ENCODE results near the gene NACA2.
"Not testable (repeated sequence)": the region's sequence is repeated elsewhere in the genome, so short reads cannot be mapped to it uniquely, and the experiment has no call there.

Gene NACA2

GRCh38 chr17:61591018-61591417 is at the start of gene NACA2:
TSS of gene NACA2 (minus strand) at chr17:61591219. CDS start at chr17:61591180, 39 bp downstream.
- H3K27me3 ChIP-seq (ENCODE audit: insufficient read depth, low read length), result peaks cover 3% of the 10 kb centered on the region
- no peaks in the 10 kb centered on the region for H3K36me3 ChIP-seq (ENCODE audit: insufficient read depth, low read length)
- H3K4me3 ChIP-seq (ENCODE audit: low read length), result no peak within 1 kb of the TSS

DNA sequence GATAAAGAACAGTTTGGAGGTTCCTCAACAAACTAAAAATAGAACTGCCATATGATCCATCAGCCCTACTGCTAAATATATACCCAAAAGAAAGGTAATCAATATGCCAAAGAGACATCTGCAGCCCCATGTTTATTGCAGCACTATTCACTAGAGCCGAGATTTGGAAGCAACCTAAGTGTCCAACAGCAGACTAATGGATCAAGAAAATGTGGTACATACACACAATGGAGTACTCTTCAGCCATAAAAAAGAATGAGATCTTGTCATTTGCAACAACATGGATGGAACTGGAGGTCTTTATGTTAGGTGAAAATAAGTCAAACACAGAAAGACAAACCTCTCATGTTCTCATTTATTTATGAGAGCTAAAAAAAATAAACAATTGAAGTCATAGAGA is 48.8 kb upstream of the NACA2 start:
- no peaks in the 10 kb centered on the region for H3K36me3 ChIP-seq (ENCODE audit: insufficient read depth, low read length)
- no peak overlapping the region for H2AFZ ChIP-seq (ENCODE audit: low read depth, low read length)
- H3K4me1 ChIP-seq (ENCODE audit: insufficient read depth, low read length), result no peaks in the 10 kb centered on the region
- no peak overlapping the region for H3K4me3 ChIP-seq (ENCODE audit: low read length)
- no peaks in the 10 kb centered on the region for H3K27me3 ChIP-seq (ENCODE audit: insufficient read depth, low read length)
- peaks cover 3% of the 10 kb centered on the region for H3K9me3 ChIP-seq (ENCODE audit: low read length)

More at GRCh38 chr17:61591018-61591417, at the start of gene NACA2:
- Histone ChIP-seq H3K4me1 (ENCODE audit: insufficient read depth, low read length) (no peaks in the 10 kb centered on the region), H2AFZ (ENCODE audit: low read depth, low read length) (no peak within 1 kb of the TSS), H3K9me3 (ENCODE audit: low read length) (no peaks in the 10 kb centered on the region)

DNA sequence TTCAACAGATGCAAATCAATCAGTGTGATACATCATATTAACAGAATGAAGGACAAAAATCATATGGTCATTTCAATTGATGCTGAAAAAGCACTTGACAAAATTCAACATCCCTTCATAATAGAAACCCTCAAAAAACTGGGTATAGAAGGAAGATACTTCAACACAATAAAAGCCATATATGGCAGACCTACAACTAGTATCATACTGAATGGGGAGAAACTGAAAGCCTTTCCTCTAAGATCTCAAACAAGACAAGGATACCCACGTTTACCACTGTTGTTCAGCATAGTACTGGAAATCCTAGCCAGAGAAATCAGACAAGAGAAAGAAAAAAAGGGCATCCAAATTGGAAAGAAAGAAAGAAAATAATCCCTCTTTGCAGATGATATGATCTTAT is 47.1 kb upstream of the NACA2 start:
- Histone ChIP-seq H3K4me3 (ENCODE audit: low read length) (no peak overlapping the region), H3K36me3 (ENCODE audit: insufficient read depth, low read length) (no peaks in the 10 kb centered on the region), H3K9me3 (ENCODE audit: low read length) (peaks cover 3% of the 10 kb centered on the region), H3K4me1 (ENCODE audit: insufficient read depth, low read length) (no peaks in the 10 kb centered on the region), H2AFZ (ENCODE audit: low read depth, low read length) (no peak overlapping the region), H3K27me3 (ENCODE audit: insufficient read depth, low read length) (no peaks in the 10 kb centered on the region)

DNA sequence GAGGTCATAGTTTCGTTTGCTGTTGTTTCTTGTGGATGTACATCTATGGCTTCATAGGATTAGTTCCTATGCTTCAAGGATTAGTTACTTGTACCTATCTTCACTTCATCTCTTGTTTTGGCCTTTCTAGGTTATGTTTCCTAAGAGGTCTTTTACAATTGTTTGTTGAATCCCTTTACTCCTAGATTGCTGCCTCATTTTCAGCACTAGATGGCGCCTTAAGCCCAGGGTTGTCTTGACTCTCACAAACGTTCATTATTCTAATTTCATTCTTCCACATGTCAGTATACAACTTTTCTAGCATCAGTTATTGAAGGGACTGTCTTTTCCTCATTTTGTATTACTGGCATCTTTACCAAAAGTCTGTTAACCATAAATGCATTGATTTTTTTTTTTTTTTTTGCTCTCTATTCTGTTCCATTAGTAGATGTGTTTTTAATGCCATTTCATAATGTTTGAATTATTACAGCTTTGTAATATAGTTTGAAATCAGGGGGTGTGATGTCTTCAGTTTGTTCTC is 45.0 kb upstream of the NACA2 start:
- Histone ChIP-seq H2AFZ (ENCODE audit: low read depth, low read length) (no peak overlapping the region), H3K4me3 (ENCODE audit: low read length) (no peak overlapping the region), H3K27me3 (ENCODE audit: insufficient read depth, low read length) (no peaks in the 10 kb centered on the region), H3K4me1 (ENCODE audit: insufficient read depth, low read length) (no peaks in the 10 kb centered on the region), H3K9me3 (ENCODE audit: low read length) (peaks cover 2% of the 10 kb centered on the region), H3K36me3 (ENCODE audit: insufficient read depth, low read length) (no peaks in the 10 kb centered on the region)

GRCh38 chr17:61634942-61635538 is 44.0 kb upstream of the NACA2 start:
- H3K4me3 ChIP-seq (ENCODE audit: low read length), result no peak overlapping the region
- H3K36me3 ChIP-seq (ENCODE audit: insufficient read depth, low read length), result no peaks in the 10 kb centered on the region
- H3K4me1 ChIP-seq (ENCODE audit: insufficient read depth, low read length), result no peaks in the 10 kb centered on the region
- no peaks in the 10 kb centered on the region for H3K9me3 ChIP-seq (ENCODE audit: low read length)
- no peaks in the 10 kb centered on the region for H3K27me3 ChIP-seq (ENCODE audit: insufficient read depth, low read length)
- no peak overlapping the region for H2AFZ ChIP-seq (ENCODE audit: low read depth, low read length)

GRCh38 chr17:61634011-61634539 is 43.1 kb upstream of the NACA2 start:
- no peaks in the 10 kb centered on the region for H3K4me1 ChIP-seq (ENCODE audit: insufficient read depth, low read length)
- no peaks in the 10 kb centered on the region for H3K9me3 ChIP-seq (ENCODE audit: low read length)
- no peak overlapping the region for H3K4me3 ChIP-seq (ENCODE audit: low read length)
- no peaks in the 10 kb centered on the region for H3K36me3 ChIP-seq (ENCODE audit: insufficient read depth, low read length)
- H2AFZ ChIP-seq (ENCODE audit: low read depth, low read length), result no peak overlapping the region
- no peaks in the 10 kb centered on the region for H3K27me3 ChIP-seq (ENCODE audit: insufficient read depth, low read length)

DNA sequence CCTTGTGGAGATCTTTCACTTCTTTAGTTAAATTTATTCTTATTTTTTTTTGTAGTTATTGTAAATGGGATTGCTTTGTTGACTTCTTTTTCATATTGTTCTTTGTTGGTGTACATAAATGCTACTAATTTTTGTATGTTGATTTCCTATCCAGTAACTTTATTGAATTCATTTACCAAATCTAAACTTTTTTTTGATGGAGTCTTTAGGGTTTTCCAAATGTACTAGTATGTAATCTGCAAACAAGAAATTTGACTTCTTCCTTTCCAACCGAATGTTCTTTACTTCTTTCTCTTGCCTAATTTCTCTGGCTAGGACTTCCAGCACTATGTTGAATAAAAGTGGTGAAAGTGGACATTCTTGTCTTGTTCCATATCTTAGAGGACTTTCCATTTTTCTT is 41.8 kb upstream of the NACA2 start:
- no peaks in the 10 kb centered on the region for H3K27me3 ChIP-seq (ENCODE audit: insufficient read depth, low read length)
- H3K9me3 ChIP-seq (ENCODE audit: low read length), result no peaks in the 10 kb centered on the region
- no peaks in the 10 kb centered on the region for H3K4me1 ChIP-seq (ENCODE audit: insufficient read depth, low read length)
- H2AFZ ChIP-seq (ENCODE audit: low read depth, low read length), result no peak overlapping the region
- H3K4me3 ChIP-seq (ENCODE audit: low read length), result no peak overlapping the region
- H3K36me3 ChIP-seq (ENCODE audit: insufficient read depth, low read length), result no peaks in the 10 kb centered on the region

DNA sequence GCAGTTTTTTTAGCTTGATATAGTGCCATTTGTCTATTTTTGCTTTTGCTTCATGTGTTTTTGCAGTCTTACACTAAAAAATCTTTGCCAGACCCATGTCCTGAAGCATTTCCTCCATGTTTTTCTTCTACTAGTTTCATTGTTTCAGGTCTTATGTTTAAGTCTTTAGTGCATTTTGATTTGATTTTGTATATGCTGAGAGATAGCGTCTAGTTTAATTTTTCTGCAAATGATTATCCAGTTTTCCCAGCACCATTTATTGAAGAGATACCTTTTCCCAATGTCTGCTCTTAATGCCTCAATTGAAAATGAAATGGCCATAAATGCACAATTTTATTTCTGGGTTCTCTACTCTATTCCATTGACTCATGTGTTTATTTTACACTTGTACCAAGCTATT is 40.8 kb upstream of the NACA2 start:
- H3K4me1 ChIP-seq (ENCODE audit: insufficient read depth, low read length), result no peaks in the 10 kb centered on the region
- H3K4me3 ChIP-seq (ENCODE audit: low read length), result no peak overlapping the region
- H2AFZ ChIP-seq (ENCODE audit: low read depth, low read length), result no peak overlapping the region
- no peaks in the 10 kb centered on the region for H3K27me3 ChIP-seq (ENCODE audit: insufficient read depth, low read length)
- H3K9me3 ChIP-seq (ENCODE audit: low read length), result no peaks in the 10 kb centered on the region
- H3K36me3 ChIP-seq (ENCODE audit: insufficient read depth, low read length), result no peaks in the 10 kb centered on the region

- H3K27me3 ChIP-seq (ENCODE audit: insufficient read depth, low read length); H3K9me3 ChIP-seq (ENCODE audit: low read length); H3K4me3 ChIP-seq (ENCODE audit: low read length); H2AFZ ChIP-seq (ENCODE audit: low read depth, low read length); H3K36me3 ChIP-seq (ENCODE audit: insufficient read depth, low read length); H3K4me1 ChIP-seq (ENCODE audit: insufficient read depth, low read length): not testable (repeated sequence)
Observed at GRCh38 chr17:61628158-61628557, 37.1 kb upstream of the NACA2 start.

GRCh38 chr17:61627658-61628057 is 36.6 kb upstream of the NACA2 start:
- no peaks in the 10 kb centered on the region for H3K4me1 ChIP-seq (ENCODE audit: insufficient read depth, low read length)
- no peaks in the 10 kb centered on the region for H3K9me3 ChIP-seq (ENCODE audit: low read length)
- H3K36me3 ChIP-seq (ENCODE audit: insufficient read depth, low read length), result no peaks in the 10 kb centered on the region
- no peak overlapping the region for H2AFZ ChIP-seq (ENCODE audit: low read depth, low read length)
- H3K27me3 ChIP-seq (ENCODE audit: insufficient read depth, low read length), result no peaks in the 10 kb centered on the region
- H3K4me3 ChIP-seq (ENCODE audit: low read length), result no peak overlapping the region

- no peaks in the 10 kb centered on the region for H3K4me1 ChIP-seq (ENCODE audit: insufficient read depth, low read length)
- H3K27me3 ChIP-seq (ENCODE audit: insufficient read depth, low read length), result no peaks in the 10 kb centered on the region
- no peak overlapping the region for H3K4me3 ChIP-seq (ENCODE audit: low read length)
- H3K9me3 ChIP-seq (ENCODE audit: low read length), result no peaks in the 10 kb centered on the region
- no peak overlapping the region for H2AFZ ChIP-seq (ENCODE audit: low read depth, low read length)
- H3K36me3 ChIP-seq (ENCODE audit: insufficient read depth, low read length), result no peaks in the 10 kb centered on the region
Observed at GRCh38 chr17:61627125-61627524, 36.1 kb upstream of the NACA2 start.

GRCh38 chr17:61625564-61625963 is 34.5 kb upstream of the NACA2 start:
- H3K36me3 ChIP-seq (ENCODE audit: insufficient read depth, low read length), result no peaks in the 10 kb centered on the region
- no peak overlapping the region for H2AFZ ChIP-seq (ENCODE audit: low read depth, low read length)
- H3K4me1 ChIP-seq (ENCODE audit: insufficient read depth, low read length), result no peaks in the 10 kb centered on the region
- H3K9me3 ChIP-seq (ENCODE audit: low read length), result no peaks in the 10 kb centered on the region
- H3K27me3 ChIP-seq (ENCODE audit: insufficient read depth, low read length), result no peaks in the 10 kb centered on the region
- no peak overlapping the region for H3K4me3 ChIP-seq (ENCODE audit: low read length)

DNA sequence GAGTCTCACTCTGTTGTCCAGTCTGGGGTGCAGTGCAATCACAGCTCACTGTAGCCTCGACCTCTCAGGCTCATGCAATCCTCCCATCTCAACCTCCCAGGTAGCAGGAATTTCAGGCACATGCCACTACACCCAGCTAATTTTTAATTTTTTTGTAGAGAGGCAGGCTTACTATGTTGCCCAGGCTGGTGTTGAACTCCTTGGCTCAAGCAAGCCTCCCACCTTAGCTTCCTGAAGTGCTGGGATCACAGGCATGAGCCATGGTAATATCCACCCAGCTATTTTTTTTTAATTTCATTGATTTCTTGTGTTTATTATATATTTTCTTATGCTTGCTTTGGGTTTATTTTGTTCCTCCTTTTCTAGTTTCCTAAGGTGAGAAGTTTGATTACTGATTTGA is 33.9 kb upstream of the NACA2 start:
- no peak overlapping the region for H2AFZ ChIP-seq (ENCODE audit: low read depth, low read length)
- H3K4me1 ChIP-seq (ENCODE audit: insufficient read depth, low read length), result no peaks in the 10 kb centered on the region
- no peaks in the 10 kb centered on the region for H3K27me3 ChIP-seq (ENCODE audit: insufficient read depth, low read length)
- no peaks in the 10 kb centered on the region for H3K36me3 ChIP-seq (ENCODE audit: insufficient read depth, low read length)
- H3K9me3 ChIP-seq (ENCODE audit: low read length), result no peaks in the 10 kb centered on the region
- H3K4me3 ChIP-seq (ENCODE audit: low read length), result no peak overlapping the region

- no peaks in the 10 kb centered on the region for H3K27me3 ChIP-seq (ENCODE audit: insufficient read depth, low read length)
Observed at GRCh38 chr17:61621317-61621716, 30.3 kb upstream of the NACA2 start.

More at GRCh38 chr17:61621317-61621716, 30.3 kb upstream of the NACA2 start:
- Histone ChIP-seq H3K36me3 (ENCODE audit: insufficient read depth, low read length) (no peaks in the 10 kb centered on the region), H3K9me3 (ENCODE audit: low read length) (no peaks in the 10 kb centered on the region), H3K4me1 (ENCODE audit: insufficient read depth, low read length) (no peaks in the 10 kb centered on the region), H3K4me3 (ENCODE audit: low read length) (no peak overlapping the region), H2AFZ (ENCODE audit: low read depth, low read length) (no peak overlapping the region)

Data from neuron (in vitro differentiated cells).